Pancreas (tissue), 10 donors: ENCODE data around the gene IDH3A. TPM values are rescaled to one million over a fixed set of nuclear protein-coding genes. Genes with fewer than 3 reads are reported as not detected.
A peak's percentile ranks its signal among the peaks of the same experiment; 100 is the strongest.

Experiments used
- ATAC-seq, 4 donors: fragments of 200-7000 bp; cut with Tn5 transposase; one replicate each; pipeline versions ENCODE4 v1.8.0 to v1.9.1; 2020; ENCODE audit warnings: mild to moderate bottlenecking in 4 of 4, moderate library complexity in 4 of 4
- DNase-seq, 6 donors: peaks; one replicate each; pipeline ENCODE4 v3.0.0-alpha.2; 2020
- FAIRE-seq: peaks from 2 replicates; lab custom pipeline; 2012; peaks lifted over from hg19 to GRCh38; lab: Jason Lieb, UNC
- H3K27ac ChIP-seq, 4 donors: fragments of 200-600 bp; sonication (generic); 1 replicate in 3 of 4; 2 replicates in 1 of 4; pipeline versions ENCODE4 v1.5.0 to v1.8.0; 2020
- H3K27me3 ChIP-seq, 4 donors: fragments of 200-600 bp; one replicate each; pipeline ENCODE4 v1.8.0; 2021
- H3K36me3 ChIP-seq, 3 donors: fragments of 200-600 bp; sonication (generic) in 1 of 3; one replicate each; pipeline versions ENCODE4 v1.5.0 to v1.8.0; 2020 to 2021
- H3K4me1 ChIP-seq, 3 donors: fragments of 200-600 bp; one replicate each; pipeline ENCODE4 v1.8.0; 2021
- H3K4me3 ChIP-seq, 4 donors: fragments of 200-600 bp; sonication (generic) in 2 of 4; one replicate each; pipeline versions ENCODE4 v1.5.0 to v1.8.0; 2020 to 2021
- H3K9me3 ChIP-seq, 4 donors: fragments of 200-600 bp; one replicate each; pipeline ENCODE4 v1.8.0; 2021
- WGBS, 2 donors: extraction: QIAGEN DNeasy Blood & Tissue Kit; methylation state at CpG; one replicate each; pipeline ENCODE4 v1.1.7; 2013; 5-methylcytosine and 5-hydroxymethylcytosine counted together
- intact Hi-C, 3 donors: fragments of 100-400 bp; cut with DNase I; formaldehyde crosslinking; loops; one replicate each; pipeline versions ENCODE4 v1.11.1 to v1.14.2; 2022
- polyA plus RNA-seq, 2 donors: library from polyadenylated mRNA; stranded (reverse); fragments of 200-250 nt; gene quantifications; one replicate each; pipeline ENCODE4 v1.2.3, GENCODE V29; 2013
- total RNA-seq, 6 donors: library from RNA; stranded (reverse); fragmentation: NEBNext Ultra II Directional in 4 of 6; extraction: Animal tissue kit (Norgen Biotek cat#: 25700) in 4 of 6; gene quantifications; one replicate each; pipeline versions ENCODE4 v1.2.1 to v1.2.4, GENCODE V29; 2021 to 2023
- TF ChIP-seq, protein P1 (sequence below), 4 donors: fragments of 200-600 bp; sonication (generic) in 3 of 4; IDR thresholded peaks; one replicate each; pipeline versions ENCODE4 v1.5.0 to v1.8.0; 2021; ENCODE audit warnings: antibody characterized with exemption in 4 of 4
- donor health status: healthy with polysubstance abuse.
- donor health status: DM: no; HTN: no; CAD: no; lungs with moderate emphysema.
- donor health status: DM: no; HTN: no; CAD: no.
- donor health status: control.
- donor health status: control.
- donor health status: Bipolar disorder and iron deficiency.
- donor health status: DM: yes; HTN: yes; CAD: no.
- donor health status: DM: no; HTN: no; CAD: no.
- donor health status: DM: no; HTN: no; CAD: no.
- donor health status: DM: yes; HTN: yes; CAD: no.

IDH3A gene
- total and polyA plus RNA-seq, 8 donors, result 10.2 to 32.1 (median 24.8) TPM

DNA sequence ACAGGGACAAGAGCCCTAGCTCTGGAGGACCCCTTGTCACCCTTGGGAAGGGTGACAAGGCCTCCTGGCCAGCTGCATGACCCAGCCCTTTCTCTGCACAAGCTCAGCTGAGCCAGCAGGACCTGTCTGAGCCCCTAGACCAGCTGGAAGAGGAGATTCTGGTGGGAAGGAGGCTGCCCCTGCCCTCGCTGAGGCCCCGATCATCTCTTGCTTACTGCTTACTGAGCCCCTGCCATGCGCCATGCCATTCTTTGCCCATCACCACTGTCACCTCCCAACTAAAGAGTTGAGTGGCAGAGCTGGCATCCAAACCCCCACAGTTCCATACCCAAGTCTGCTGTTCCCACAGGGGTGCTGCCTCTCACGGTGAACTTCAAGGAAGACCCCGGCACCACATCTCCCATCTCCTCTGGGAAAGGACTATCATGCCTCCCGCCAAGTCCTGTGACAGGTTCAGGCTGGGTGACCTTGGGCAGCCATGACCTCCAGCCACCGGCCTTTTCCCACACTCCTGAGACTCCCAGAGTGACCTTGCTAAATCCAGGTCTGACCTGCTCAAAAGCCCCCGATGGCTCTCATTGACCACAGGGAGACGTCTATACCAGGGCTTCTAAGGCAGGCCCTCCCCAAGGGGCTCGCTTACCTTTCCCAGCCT is 51.2 kb downstream of the IDH3A start:
- Histone ChIP-seq H3K36me3 (no peaks in the 10 kb centered on the region), H3K27ac (no peak overlapping the region), H3K9me3 (no peaks in the 10 kb centered on the region), H3K27me3 (no peaks in the 10 kb centered on the region), H3K4me1 (peaks cover 10 to 22% (median 12%) of the 10 kb centered on the region in 3 donors), H3K4me3 (no peak overlapping the region)
- intact Hi-C loops, result no loop called here
- DNase-seq (peak in 1 of 6 donors; percentile 4), ATAC-seq (no peak), FAIRE-seq (no peak)
- 86 to 89% methylated on average over 10 of the region's 10 CpGs for WGBS, 2 donors
- TF ChIP-seq, protein P1, sequence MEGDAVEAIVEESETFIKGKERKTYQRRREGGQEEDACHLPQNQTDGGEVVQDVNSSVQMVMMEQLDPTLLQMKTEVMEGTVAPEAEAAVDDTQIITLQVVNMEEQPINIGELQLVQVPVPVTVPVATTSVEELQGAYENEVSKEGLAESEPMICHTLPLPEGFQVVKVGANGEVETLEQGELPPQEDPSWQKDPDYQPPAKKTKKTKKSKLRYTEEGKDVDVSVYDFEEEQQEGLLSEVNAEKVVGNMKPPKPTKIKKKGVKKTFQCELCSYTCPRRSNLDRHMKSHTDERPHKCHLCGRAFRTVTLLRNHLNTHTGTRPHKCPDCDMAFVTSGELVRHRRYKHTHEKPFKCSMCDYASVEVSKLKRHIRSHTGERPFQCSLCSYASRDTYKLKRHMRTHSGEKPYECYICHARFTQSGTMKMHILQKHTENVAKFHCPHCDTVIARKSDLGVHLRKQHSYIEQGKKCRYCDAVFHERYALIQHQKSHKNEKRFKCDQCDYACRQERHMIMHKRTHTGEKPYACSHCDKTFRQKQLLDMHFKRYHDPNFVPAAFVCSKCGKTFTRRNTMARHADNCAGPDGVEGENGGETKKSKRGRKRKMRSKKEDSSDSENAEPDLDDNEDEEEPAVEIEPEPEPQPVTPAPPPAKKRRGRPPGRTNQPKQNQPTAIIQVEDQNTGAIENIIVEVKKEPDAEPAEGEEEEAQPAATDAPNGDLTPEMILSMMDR (IDR thresholded peaks at IDR 0.05), result no peak

GRCh38 chr15:78201281-78202190 is 52.4 kb downstream of the IDH3A start:
- WGBS, 2 donors, result 85 to 89% methylated on average over 10 of the region's 10 CpGs
- H3K27ac ChIP-seq, result no peak overlapping the region

GRCh38 chr15:78203346-78204225 is 54.4 kb downstream of the IDH3A start:
- 63 to 72% methylated on average over 14 of the region's 14 CpGs for WGBS, 2 donors
- peak in 1 of 6 donors; percentile 58 for DNase-seq
- no peaks in the 10 kb centered on the region for H3K9me3 ChIP-seq
- no peak overlapping the region for H3K27ac ChIP-seq
- peaks cover 16 to 42% (median 33%) of the 10 kb centered on the region in 3 donors for H3K4me1 ChIP-seq
- TF ChIP-seq, protein P1 (IDR thresholded peaks at IDR 0.05), result no peak
- ATAC-seq, result peak; percentile 8 to 26 (median 19)
- no peak for FAIRE-seq
- H3K4me3 ChIP-seq, result no peak overlapping the region
- H3K27me3 ChIP-seq, result no peaks in the 10 kb centered on the region
- H3K36me3 ChIP-seq, result no peaks in the 10 kb centered on the region
- intact Hi-C loops, result no loop called here

More at GRCh38 chr15:78201281-78202190, 52.4 kb downstream of the IDH3A start:
- Histone ChIP-seq H3K4me1 (peaks cover 16 to 31% (median 24%) of the 10 kb centered on the region in 3 donors), H3K36me3 (no peaks in the 10 kb centered on the region), H3K27me3 (no peaks in the 10 kb centered on the region), H3K4me3 (no peak overlapping the region), H3K9me3 (no peaks in the 10 kb centered on the region)
- TF ChIP-seq, protein P1 (IDR thresholded peaks at IDR 0.05), result no peak
- FAIRE-seq (no peak), ATAC-seq (no peak), DNase-seq (no peak)
- intact Hi-C loops, result no loop called here

- TF ChIP-seq, protein P1 (IDR thresholded peaks at IDR 0.05), result no peak
- Histone ChIP-seq H3K27me3 (no peaks in the 10 kb centered on the region), H3K9me3 (no peaks in the 10 kb centered on the region), H3K4me3 (no peak overlapping the region), H3K36me3 (no peaks in the 10 kb centered on the region), H3K27ac (peak overlapping the region; percentile 28 to 77 (median 48)), H3K4me1 (peaks cover 16 to 44% (median 36%) of the 10 kb centered on the region in 3 donors)
- FAIRE-seq, result no peak
- DNase-seq, result peak in 5 of 6 donors; percentile 65 to 76 (median 72)
- WGBS, 2 donors, result 67 to 68% methylated on average over 17 of the region's 17 CpGs
- intact Hi-C loops, result no loop called here
- peak; percentile 72 to 81 (median 77) for ATAC-seq
These were observed 55.5 kb downstream of the IDH3A start for GRCh38 chr15:78204351-78205309.
